GM19324 (cell line): ENCODE results near the gene BMPR1A.

Experiments
- ATAC-seq: cut with Tn5 transposase; IDR thresholded peaks from one replicate; pipeline ENCODE4 v1.9.1; 2021; ENCODE audit warnings: mild to moderate bottlenecking, moderate library complexity; ENCODE audit not compliant: unreplicated experiment, low FRiP score

BMPR1A gene

DNA sequence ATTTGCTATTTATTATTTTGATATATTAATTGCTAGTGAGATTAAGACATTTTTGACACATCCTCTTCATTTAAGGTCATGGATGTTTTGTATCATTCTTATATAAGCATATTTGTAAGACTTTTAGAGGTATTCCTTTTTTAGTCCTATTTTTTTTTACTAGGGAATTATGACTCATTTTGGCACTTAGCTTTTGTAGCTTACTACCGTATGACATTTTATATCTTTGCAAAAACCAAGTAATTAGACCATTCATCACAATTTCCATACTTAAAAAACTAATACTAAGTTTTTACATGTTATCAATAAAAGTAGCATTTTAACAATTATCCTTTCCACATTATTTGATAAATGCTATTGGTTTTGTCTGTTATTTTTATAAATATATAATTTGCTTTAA is 41.6 kb downstream of the BMPR1A start:
- ATAC-seq, result no peak

DNA sequence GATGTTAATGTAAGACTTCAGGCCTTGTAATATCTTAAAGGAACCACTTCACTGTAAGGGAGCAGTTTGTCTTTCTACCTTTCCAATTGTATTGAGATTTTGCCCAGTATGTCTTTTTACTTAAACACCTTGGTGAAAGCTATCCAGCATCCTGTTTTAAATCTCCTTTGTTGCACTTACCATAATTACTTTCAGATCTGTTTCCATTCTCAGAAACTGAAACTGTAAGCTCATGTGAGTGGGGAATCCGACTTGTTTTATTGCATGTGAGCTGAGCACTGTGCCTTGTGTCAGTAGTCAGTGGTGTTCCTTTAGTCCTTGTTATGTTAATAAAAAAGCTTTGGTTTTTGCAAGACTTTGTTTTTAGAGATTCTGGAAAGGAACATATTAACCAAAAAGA is 42.2 kb downstream of the BMPR1A start:
- peak; percentile 71 for ATAC-seq

DNA sequence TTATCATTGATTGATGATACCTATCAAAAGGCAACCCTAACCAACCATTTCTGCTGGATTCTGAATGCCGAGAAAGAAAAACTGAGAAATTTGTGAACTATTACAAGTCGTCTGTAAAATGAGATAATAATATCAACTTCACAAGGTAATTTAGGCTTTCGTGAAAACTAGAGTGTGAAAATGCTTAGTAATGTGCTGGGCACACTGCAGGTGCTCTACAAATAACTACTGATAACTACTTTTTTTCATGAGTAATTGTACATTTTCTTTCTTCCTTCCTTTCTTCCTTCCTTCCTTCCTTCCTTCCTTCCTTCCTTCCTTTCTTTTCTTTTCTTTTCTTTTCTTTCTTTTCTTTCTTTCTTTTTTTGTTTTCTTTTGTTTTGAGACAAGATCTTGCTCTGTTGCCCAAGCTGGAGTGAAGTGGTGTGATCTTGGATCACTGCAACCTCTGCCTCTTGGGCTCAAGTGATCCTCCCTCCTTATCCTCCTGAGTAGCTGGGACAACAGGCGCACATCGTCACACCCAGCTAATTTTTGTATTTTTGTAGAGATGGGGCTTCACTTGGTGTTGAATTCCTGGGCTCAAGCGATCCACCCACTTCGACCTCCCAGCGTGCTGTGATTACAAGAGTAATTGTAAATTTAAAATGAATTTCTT is 42.9 kb downstream of the BMPR1A start:
- no peak for ATAC-seq

DNA sequence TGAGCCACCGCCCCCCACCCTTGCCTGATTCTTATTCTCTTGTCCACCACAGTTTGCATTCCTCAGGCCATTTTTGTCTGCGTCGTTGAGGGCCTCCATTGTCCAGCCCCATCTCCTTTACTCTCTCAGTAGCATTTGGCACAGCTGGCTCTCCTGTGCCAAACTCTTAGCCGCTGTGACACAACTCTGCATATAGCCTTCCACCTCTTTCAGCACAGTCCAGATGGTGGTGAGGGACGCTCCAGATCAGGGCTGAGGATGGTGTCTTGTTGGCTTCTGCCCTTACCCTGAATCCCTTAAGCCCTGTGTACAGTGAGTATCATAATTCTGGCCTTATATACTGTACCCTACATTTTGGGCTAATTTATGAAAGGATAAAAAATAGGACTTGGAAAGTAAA is 45.6 kb downstream of the BMPR1A start:
- no peak for ATAC-seq

GRCh38 chr10:86802473-86803108 is 46.2 kb downstream of the BMPR1A start:
- no peak for ATAC-seq

- ATAC-seq, result no peak
Measured at GRCh38 chr10:86803156-86803555, 46.7 kb downstream of the BMPR1A start.

GRCh38 chr10:86804805-86805204 is 48.4 kb downstream of the BMPR1A start:
- no peak for ATAC-seq

DNA sequence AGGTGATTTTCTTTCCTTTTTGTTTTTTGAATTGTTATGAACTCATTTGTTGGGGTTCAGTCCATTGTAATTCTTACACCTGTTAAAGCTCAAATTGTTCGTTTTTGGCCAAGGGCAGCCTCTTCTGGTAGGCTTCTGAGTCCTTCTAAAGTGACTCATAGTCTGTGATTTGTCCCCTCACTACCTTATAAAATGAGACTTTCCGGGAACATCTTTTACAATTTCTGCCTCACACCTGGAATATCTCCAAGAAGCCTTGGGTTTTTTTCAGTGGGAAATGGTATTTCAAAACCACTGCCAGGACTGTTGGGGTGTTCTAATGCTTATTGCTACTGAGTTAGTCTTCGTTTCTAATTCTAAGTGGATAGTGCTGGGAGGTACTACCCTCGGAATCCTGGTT is 56.7 kb downstream of the BMPR1A start:
- no peak for ATAC-seq

DNA sequence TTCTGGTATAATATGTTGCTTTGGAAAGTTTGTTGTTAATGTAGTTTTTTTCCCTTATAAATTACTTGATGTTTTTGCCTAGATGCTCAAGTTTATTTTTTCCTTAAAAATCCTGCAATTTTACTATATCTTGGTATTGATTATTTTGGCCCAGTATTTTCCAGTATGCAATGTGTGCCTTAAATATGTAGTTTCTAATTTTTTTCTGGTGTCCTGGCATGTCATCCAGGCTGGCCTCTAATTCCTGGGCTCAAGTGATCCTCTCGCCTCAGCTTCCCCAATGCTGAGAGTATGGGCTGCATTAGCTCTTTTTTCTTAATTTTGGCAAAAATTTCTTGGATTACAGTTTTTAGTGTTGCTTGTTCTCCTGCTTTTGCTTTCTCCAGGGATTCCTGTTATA is 57.6 kb downstream of the BMPR1A start:
- ATAC-seq, result no peak

DNA sequence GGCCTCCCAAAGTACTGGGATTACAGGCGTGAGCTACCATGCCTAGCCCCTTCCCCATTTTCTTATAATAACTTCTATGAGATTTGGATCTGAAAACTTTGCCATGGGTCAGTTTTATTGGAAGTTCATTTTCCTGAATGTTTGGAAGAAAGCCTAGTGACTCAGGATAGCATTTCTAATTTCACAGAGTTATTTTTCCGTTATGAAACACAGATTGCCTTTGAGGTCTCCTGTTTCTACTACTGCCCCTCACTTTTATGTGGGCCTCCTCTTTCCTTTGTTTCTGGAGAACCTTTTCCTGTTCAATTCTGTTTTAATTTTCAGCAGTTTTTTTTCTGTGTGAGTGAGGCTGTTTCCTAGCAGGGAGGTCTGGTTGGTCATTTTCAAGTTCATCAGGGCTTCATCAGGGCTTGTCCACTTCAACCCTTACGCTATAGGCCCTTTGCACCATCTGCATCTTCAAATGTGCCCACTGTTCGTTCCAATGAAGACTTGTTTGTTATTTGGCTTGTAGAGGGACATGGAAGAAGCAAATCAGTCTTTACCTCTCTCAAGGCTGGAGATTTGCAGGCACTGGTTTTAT is 58.7 kb downstream of the BMPR1A start:
- ATAC-seq, result no peak

DNA sequence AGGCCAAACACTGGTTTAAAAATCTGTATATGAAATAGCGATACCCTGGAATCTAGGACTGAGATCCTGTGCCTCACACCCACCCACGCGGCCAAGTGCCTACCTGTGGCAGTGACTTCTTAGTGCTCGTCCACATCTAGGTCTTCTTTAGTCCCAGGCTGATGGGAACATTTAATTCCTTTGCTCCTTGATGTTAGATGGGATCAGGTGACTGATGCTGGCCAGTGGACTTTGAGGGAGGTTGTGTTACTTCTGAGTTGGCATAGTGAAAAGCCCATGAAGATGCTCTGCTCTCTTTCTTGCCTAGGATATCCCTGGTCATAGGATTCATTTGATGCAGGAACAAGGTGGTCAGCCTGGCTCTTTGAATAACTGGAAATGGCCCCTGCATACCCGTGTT is 59.2 kb downstream of the BMPR1A start:
- ATAC-seq, result no peak

DNA sequence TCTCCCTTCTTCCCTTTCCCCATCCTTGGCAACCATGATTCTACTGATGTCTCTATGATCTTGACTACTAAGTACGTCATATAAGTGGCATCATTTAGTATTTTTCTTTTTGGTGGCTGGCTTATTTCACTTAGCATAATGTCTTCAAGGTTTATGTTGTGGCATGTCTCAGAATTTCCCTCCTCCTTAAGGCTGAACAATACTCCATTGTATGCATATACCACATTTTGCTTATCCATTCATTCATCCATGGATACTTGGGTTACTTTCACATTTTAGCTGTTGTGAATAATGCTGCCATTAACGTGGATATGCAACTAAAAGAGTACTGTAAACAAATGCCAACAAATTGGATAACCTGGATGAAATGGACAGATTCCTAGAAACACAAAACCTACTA is 60.8 kb downstream of the BMPR1A start:
- ATAC-seq, result no peak

DNA sequence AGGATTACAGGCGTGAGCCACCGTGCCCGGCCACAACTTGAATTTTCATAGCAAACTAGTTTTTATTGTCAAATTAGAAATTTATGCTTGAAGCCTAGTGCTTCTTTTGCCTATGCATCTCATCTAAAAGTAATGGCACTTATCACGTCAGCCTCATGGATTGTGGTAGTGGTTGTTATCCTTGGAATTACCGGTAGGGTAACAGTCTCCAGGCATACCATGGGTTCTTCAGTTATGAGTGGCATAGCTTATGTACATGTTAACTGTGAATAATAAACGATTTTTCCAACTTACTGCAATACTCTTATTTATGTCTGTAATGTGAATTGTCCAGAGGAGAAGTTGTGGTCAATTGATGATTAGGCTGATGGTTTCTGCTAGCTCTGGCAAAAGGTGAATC is 63.1 kb downstream of the BMPR1A start:
- ATAC-seq, result no peak

GRCh38 chr10:86820509-86820908 is 64.1 kb downstream of the BMPR1A start:
- no peak for ATAC-seq

GRCh38 chr10:86821388-86821999 is 65.1 kb downstream of the BMPR1A start:
- ATAC-seq, result no peak

DNA sequence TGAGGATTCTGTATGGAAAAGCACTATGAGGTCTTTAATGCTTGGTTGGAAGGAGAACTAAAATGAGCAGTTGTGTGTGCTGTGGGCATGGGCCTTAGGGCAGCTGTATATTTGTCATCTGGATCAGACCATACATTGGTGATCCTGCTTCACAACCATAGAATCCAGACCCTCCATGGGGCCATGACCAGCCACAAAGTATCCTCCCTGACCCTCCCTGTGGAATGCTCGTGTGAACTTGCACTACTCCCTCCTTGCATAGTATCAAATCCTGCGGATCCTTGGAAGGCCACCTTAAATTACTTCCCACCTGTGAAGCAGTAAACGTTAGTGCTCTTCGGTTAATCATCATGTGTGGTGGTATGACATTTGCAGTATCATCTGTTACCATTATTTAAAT is 67.1 kb downstream of the BMPR1A start:
- ATAC-seq, result no peak

- no peak for ATAC-seq
Measured at GRCh38 chr10:86824151-86824550, 67.7 kb downstream of the BMPR1A start.

DNA sequence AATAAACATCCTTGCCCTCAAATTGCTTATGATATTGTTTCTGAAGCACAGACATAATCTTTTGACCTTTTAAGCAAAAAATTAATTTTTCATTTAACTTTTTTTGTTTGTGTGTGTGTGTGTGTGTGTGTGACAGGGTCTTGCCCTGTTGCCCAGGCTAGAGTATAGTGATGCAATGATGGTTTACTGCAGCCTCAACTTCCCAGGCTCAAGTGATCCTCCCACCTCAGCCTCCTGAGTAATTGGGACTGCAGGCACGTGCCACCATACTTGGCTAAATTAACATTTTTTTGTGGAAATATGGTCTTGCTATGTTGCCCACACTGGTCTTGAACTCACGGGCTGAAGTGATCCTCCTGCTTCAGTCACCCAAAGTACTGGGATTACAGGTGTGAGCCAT is 68.9 kb downstream of the BMPR1A start:
- no peak for ATAC-seq

DNA sequence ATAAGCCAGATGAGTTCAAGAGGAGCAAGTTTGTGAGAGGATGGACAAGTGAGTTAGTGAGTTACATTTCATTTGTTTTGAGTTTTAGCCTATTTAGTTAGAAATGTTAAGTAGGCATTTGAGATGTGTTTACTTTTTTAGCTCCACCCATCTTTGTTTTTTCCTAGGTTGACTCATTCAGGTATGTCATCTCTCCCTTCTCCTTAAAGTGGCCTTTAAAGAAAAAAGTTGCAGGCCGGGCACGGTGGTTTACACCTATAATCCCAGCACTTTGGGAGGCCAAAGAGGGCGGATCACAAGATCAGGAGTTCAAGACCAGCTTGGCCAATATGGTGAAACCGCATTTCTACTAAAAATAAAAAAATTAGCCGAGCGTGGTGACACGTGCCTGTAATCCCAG is 71.2 kb downstream of the BMPR1A start:
- ATAC-seq, result no peak

DNA sequence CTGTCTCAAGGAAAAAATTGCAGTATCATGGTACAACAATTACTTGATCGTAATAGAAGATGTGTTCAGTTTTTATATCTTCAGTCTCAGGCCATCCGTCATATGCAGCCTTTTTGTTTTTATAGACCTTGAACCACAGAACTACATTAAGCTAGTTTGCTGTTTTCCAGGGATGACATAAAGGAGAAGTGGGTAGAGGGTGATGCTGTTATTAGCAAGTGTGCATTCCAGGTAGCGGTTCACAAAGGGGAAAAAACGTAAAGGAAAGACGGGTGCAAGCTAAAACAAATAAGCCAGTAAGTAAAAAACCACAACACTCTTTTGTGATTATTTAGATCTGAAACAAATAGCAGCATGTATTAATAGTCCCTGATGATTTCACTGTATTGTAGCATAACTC is 71.7 kb downstream of the BMPR1A start:
- no peak for ATAC-seq

DNA sequence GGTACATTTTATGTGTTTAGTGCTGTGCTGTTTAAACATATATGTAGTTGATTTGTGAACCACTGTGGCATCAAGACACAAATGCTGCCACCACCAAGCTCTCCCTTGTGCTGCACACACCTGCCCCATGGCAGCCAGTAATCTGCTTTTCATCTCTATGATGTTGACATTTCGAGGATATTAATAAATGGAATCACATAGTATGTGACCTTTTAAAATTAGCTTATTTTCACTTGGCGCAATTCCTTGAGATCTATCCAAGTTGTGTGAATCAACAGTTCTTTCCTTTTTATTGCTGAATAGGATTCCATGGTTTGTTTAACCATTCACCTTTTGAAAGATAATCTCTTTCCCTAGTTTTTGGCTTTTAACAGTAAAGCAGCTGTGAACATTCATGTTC is 73.1 kb downstream of the BMPR1A start:
- no peak for ATAC-seq
